DND-41 (cell line): ENCODE data around the gene PYGL.

Experiments used
- CTCF ChIP-seq: IDR thresholded peaks from 2 replicates; pipeline ENCODE4 v1.5.1; 2012; ENCODE audit warnings: borderline replicate concordance, low read length, moderate library complexity, mild to moderate bottlenecking; ENCODE audit not compliant: poor library complexity, severe bottlenecking; ENCODE audit errors: extremely low read depth
- EZH2 ChIP-seq: IDR thresholded peaks from 3 replicates; pipeline ENCODE4 v1.6.1; 2012; ENCODE audit warnings: borderline replicate concordance, low read depth, mild to moderate bottlenecking, moderate library complexity, low read length, inconsistent platforms; ENCODE audit not compliant: severe bottlenecking

DNA sequence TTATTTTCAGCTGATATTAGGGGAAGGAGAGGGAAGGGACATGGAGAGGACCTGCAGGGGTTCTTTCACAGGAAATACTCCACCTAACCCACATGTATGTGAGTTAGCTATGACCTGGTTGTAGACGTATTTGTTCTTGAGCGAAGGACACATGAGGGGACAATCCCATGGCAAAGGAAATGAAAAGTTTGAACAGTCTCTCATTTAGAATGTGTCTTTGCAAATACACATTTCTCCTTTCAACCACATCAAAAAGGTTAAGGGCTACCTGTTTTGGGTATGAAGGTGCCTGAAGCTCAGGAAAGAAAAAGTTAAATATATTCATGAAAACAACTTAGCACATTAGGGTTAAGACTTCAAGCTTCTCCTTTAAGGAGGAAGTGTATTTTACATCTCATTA lies 7.4 kb downstream of the PYGL start:
- TF ChIP-seq CTCF (no peak), EZH2 (no peak)
